ENCODE results near the gene OPA1. TPM values are rescaled to one million over a fixed set of nuclear protein-coding genes. Genes with fewer than 3 reads are reported as not detected.

Gene OPA1
- total and polyA plus RNA-seq, 2 of the 13 experiments (the other 11 are each of a cell fraction or from before 2014, with no cell fraction given), result 26.7 to 78.5 TPM

DNA sequence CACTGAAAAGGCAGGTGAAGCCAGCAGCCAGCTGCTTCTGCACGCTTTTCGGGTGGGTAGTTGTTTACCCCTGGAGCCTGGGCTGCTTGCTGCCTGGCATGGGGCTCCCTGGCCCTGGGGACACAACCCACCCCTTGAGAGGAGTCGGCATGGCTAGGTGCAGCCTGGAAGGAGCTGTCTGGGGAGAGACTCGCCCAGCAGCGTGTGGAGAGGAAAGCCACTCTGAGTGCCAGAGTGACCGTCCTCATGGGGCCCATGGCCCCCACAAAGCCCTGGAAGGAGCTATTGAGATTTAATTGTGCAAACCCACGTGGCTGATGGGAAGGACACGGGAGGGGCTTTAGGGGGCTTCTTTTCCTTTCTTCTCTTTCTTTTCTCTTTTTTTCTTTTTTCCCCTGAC lies 137.5 kb downstream of the OPA1 start (continued):
- no peak for TF ChIP-seq ZNF749 (CRISPR knock-in tag; IDR thresholded peaks at IDR 0.05; ENCODE audit: borderline replicate concordance)
- TF ChIP-seq KAT8 (CRISPR knock-in tag; IDR thresholded peaks at IDR 0.05), result no peak

GRCh38 chr3:193730976-193731375 lies 138.0 kb downstream of the OPA1 start:
- BruUV-seq (replicated peaks), result no TSS peak
- Histone ChIP-seq H2AFZ (ENCODE audit: low read length) (no peak overlapping the region), H4K20me1 (ENCODE audit: insufficient read depth, low read length) (no peaks in the 10 kb centered on the region), H3K4me2 (ENCODE audit: low read depth, low read length) (no peak overlapping the region), H3K27me3 (ENCODE audit: control insufficient read depth in 1 of 2, insufficient read depth in 2 of 2, low read length in 2 of 2) (peaks cover 0 to 1% of the 10 kb centered on the region in 2 experiments; a peak in 1 of 5 replicates), H3K79me2 (ENCODE audit: insufficient read depth, low read length) (no peaks in the 10 kb centered on the region), H3K4me3 (replicated peaks in 1 of 3; ENCODE audit: insufficient read depth in 1 of 3, low read depth in 2 of 3, low read length in 3 of 3) (no peak overlapping the region), H3K9ac (ENCODE audit: insufficient read depth, low read depth, low read length) (no peak overlapping the region), H3K9me3 (ENCODE audit: low read length) (no peaks in the 10 kb centered on the region), H3K36me3 (replicated peaks in 1 of 2; ENCODE audit: control insufficient read depth in 1 of 2, insufficient read depth in 2 of 2, low read length in 2 of 2) (no peaks in the 10 kb centered on the region), H3K4me1 (ENCODE audit: insufficient read depth, low read length) (peaks cover 57% of the 10 kb centered on the region), H3K27ac (ENCODE audit: extremely low read length, insufficient read depth, low read length) (no peak overlapping the region)
- WGBS (ENCODE audit: low lambda C conversion rate), result 60% methylated on average over 12 of the region's 14 CpGs
- no peak for FAIRE-seq
- ChIA-PET POLR2A (interaction anchor here (3.0 to 4.3 kb wide), 2 partner anchors 13 to 19 kb away, joined by 27 to 44 read pairs; no protein-coding TSS in a partner anchor), CTCF (ENCODE audit: low intra/inter-chr PET ratio, low total read pairs) (no interaction called here)
- no peak for DNase-seq (ENCODE audit: low spot score)
- no peak for ATAC-seq
- intact Hi-C loops (cut with micrococcal nuclease; ENCODE audit: unreplicated experiment) (no loop called here), in situ Hi-C loops (cut with HindIII; ENCODE audit: extremely low pct_ligation_motif_present, low pct_unique_long_range_greater_than_20kb) (no loop called here)
- TF ChIP-seq RFX3 (CRISPR knock-in tag; IDR thresholded peaks at IDR 0.05) (no peak), U2AF2 (IDR thresholded peaks at IDR 0.05; ENCODE audit: low read depth, low read length) (no peak), MIER2 (CRISPR knock-in tag; IDR thresholded peaks at IDR 0.05) (no peak), GLI4 (CRISPR knock-in tag; IDR thresholded peaks at IDR 0.05; ENCODE audit: borderline replicate concordance) (no peak)
- TF ChIP-seq, protein P1, sequence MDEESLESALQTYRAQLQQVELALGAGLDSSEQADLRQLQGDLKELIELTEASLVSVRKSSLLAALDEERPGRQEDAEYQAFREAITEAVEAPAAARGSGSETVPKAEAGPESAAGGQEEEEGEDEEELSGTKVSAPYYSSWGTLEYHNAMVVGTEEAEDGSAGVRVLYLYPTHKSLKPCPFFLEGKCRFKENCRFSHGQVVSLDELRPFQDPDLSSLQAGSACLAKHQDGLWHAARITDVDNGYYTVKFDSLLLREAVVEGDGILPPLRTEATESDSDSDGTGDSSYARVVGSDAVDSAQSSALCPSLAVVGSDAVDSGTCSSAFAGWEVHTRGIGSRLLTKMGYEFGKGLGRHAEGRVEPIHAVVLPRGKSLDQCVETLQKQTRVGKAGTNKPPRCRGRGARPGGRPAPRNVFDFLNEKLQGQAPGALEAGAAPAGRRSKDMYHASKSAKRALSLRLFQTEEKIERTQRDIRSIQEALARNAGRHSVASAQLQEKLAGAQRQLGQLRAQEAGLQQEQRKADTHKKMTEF (CRISPR knock-in tag; IDR thresholded peaks at IDR 0.05), result no peak
- TF ChIP-seq, protein P2, sequence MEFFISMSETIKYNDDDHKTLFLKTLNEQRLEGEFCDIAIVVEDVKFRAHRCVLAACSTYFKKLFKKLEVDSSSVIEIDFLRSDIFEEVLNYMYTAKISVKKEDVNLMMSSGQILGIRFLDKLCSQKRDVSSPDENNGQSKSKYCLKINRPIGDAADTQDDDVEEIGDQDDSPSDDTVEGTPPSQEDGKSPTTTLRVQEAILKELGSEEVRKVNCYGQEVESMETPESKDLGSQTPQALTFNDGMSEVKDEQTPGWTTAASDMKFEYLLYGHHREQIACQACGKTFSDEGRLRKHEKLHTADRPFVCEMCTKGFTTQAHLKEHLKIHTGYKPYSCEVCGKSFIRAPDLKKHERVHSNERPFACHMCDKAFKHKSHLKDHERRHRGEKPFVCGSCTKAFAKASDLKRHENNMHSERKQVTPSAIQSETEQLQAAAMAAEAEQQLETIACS (CRISPR knock-in tag; IDR thresholded peaks at IDR 0.05), result no peak
